ENCODE measurements around the gene CENPN. TPM values are rescaled to one million over a fixed set of nuclear protein-coding genes. Genes with fewer than 3 reads are reported as not detected.

Gene CENPN
- total and polyA plus RNA-seq, 4 donors: 3.8 to 9.5 (median 5.9) TPM

DNA sequence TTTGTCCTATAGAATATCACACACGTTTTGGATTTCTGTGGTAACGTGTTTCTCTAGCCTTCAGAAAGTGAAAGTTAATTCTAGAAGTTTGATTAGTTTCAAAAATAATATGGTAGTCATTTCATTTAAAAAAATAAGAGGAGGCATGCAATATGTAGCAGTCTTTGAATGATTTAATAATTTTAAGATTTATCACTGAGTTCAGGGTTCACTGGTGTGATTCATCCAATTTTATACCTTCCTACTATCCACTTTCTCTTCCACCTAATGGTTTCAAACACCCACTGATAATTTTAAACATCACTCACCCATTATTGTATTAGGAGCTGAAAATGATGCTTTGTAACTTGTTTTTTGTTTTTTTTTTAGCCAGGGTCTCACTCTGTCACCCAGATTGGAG, 42.7 kb upstream of the CENPN start:
- WGBS, 2 donors: 55 to 75% methylated on average over 2 of the region's 2 CpGs
- DNase-seq: no peak
- H3K9me3 ChIP-seq (ENCODE audit: control insufficient read depth in 4 of 4, insufficient read depth in 3 of 4, low read length in 3 of 4): peaks cover 0 to 7% (median 0%) of the 10 kb centered on the region in 4 donors
- no peak overlapping the region for H3K4me3 ChIP-seq
- H3K4me1 ChIP-seq (ENCODE audit: control insufficient read depth in 5 of 5, insufficient read depth in 5 of 5, low read length in 5 of 5): no peaks in the 10 kb centered on the region
- TF ChIP-seq, protein P1, sequence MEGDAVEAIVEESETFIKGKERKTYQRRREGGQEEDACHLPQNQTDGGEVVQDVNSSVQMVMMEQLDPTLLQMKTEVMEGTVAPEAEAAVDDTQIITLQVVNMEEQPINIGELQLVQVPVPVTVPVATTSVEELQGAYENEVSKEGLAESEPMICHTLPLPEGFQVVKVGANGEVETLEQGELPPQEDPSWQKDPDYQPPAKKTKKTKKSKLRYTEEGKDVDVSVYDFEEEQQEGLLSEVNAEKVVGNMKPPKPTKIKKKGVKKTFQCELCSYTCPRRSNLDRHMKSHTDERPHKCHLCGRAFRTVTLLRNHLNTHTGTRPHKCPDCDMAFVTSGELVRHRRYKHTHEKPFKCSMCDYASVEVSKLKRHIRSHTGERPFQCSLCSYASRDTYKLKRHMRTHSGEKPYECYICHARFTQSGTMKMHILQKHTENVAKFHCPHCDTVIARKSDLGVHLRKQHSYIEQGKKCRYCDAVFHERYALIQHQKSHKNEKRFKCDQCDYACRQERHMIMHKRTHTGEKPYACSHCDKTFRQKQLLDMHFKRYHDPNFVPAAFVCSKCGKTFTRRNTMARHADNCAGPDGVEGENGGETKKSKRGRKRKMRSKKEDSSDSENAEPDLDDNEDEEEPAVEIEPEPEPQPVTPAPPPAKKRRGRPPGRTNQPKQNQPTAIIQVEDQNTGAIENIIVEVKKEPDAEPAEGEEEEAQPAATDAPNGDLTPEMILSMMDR (IDR thresholded peaks at IDR 0.05; ENCODE audit: control extremely low read depth, extremely low read depth): no peak
- H3K9ac ChIP-seq (ENCODE audit: insufficient read depth in 1 of 2, low read length in 2 of 2): no peak overlapping the region
- H3K27me3 ChIP-seq (ENCODE audit: control insufficient read depth in 3 of 3, insufficient read depth in 3 of 3, low read length in 2 of 3): no peaks in the 10 kb centered on the region
- no peak overlapping the region for H3K27ac ChIP-seq (ENCODE audit: low read depth in 1 of 2, low read length in 1 of 2)
- peaks cover 0 to 3% (median 0%) of the 10 kb centered on the region in 4 donors for H3K36me3 ChIP-seq (ENCODE audit: control insufficient read depth in 4 of 4, insufficient read depth in 4 of 4, low read length in 4 of 4)
- ATAC-seq (ENCODE audit: insufficient read depth, low FRiP score): no peak

DNA sequence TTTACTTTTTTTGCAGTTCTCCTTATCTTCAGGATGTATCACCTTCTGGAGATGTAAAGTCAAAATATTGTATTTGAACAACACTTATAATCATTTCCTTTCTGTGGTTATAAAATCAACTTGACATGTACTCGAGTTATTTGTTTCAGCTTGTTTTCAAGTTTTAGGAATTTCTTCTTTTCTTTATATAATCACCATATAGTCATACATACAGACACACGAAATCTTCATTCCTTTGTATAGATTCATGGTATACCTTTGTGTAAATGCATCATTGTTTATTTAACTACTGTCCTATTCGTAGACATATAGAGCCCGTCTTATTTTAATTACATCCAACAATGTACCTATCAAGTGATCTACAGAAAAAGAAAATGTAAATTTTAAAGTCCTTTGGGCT, 40.4 kb upstream of the CENPN start:
- Histone ChIP-seq H3K36me3 (ENCODE audit: control insufficient read depth in 4 of 4, insufficient read depth in 4 of 4, low read length in 4 of 4) (peaks cover 0 to 6% (median 0%) of the 10 kb centered on the region in 4 donors), H3K9me3 (ENCODE audit: control insufficient read depth in 4 of 4, insufficient read depth in 3 of 4, low read length in 3 of 4) (no peaks in the 10 kb centered on the region), H3K27ac (ENCODE audit: low read depth in 1 of 2, low read length in 1 of 2) (no peak overlapping the region), H3K4me1 (ENCODE audit: control insufficient read depth in 5 of 5, insufficient read depth in 5 of 5, low read length in 5 of 5) (no peaks in the 10 kb centered on the region), H3K4me3 (no peak overlapping the region), H3K27me3 (ENCODE audit: control insufficient read depth in 3 of 3, insufficient read depth in 3 of 3, low read length in 2 of 3) (no peaks in the 10 kb centered on the region), H3K9ac (ENCODE audit: insufficient read depth in 1 of 2, low read length in 2 of 2) (no peak overlapping the region)
- ATAC-seq (ENCODE audit: insufficient read depth, low FRiP score): no peak
- 68 to 70% methylated on average over 4 of the region's 4 CpGs for WGBS, 2 donors
- no peak for DNase-seq
- TF ChIP-seq, protein P1 (IDR thresholded peaks at IDR 0.05; ENCODE audit: control extremely low read depth, extremely low read depth): no peak

DNA sequence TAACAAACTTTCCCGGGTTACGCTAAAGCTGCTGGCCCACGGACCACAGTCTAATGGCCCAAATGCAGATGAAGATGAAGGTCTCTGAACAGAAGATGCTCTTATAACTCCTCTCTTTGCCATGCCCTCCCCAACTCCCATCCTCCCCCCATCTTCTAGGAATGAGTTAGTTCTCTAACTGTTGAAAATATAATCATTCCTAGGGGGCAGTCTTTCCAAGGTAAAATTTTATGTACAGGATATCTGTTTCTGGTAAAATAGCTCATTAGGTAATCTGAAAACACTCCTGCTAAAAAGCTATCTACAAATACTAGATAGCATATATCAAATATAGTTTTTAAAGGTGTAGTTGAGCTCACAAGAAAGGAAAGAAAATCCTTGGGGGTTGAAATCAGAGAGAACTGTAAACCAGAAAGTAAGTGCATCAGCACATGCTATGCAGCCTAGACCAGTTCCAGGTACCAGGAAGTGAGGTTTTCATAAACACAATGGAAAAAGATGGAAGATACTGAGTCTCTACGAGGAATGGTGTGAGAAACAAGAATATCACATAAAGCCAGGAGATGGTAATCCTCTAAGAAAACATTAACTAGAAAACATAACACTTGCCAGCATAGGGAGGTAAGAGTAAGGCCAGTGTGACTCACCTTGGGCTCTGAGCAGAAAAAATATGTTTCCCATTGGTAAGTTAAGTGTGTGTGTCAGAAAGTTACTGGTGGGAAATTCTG, 38.5 kb upstream of the CENPN start:
- no peak for DNase-seq
- 82 to 83% methylated on average over 4 of the region's 4 CpGs for WGBS, 2 donors
- Histone ChIP-seq H3K9me3 (ENCODE audit: control insufficient read depth in 4 of 4, insufficient read depth in 3 of 4, low read length in 3 of 4) (no peaks in the 10 kb centered on the region), H3K9ac (ENCODE audit: insufficient read depth in 1 of 2, low read length in 2 of 2) (no peak overlapping the region), H3K4me1 (ENCODE audit: control insufficient read depth in 5 of 5, insufficient read depth in 5 of 5, low read length in 5 of 5) (no peaks in the 10 kb centered on the region), H3K4me3 (no peak overlapping the region), H3K36me3 (ENCODE audit: control insufficient read depth in 4 of 4, insufficient read depth in 4 of 4, low read length in 4 of 4) (peaks cover 0 to 7% (median under 1%) of the 10 kb centered on the region in 4 donors), H3K27ac (ENCODE audit: low read depth in 1 of 2, low read length in 1 of 2) (no peak overlapping the region), H3K27me3 (ENCODE audit: control insufficient read depth in 3 of 3, insufficient read depth in 3 of 3, low read length in 2 of 3) (no peaks in the 10 kb centered on the region)
- TF ChIP-seq, protein P1 (IDR thresholded peaks at IDR 0.05; ENCODE audit: control extremely low read depth, extremely low read depth): no peak
- ATAC-seq (ENCODE audit: insufficient read depth, low FRiP score): no peak

Measured in lung (tissue), 12 donors.